Chondrocyte (in vitro differentiated cells): ENCODE data around the gene VGF. TPM values are rescaled to one million over a fixed set of nuclear protein-coding genes. Genes with fewer than 3 reads are reported as not detected.

Experiments
- DNase-seq: peaks from one replicate; pipeline ENCODE4 v3.0.0; 2021; ENCODE audit warnings: mixed read lengths, low spot score
- H3K27ac Mint-ChIP-seq: one replicate; pipeline ENCODE4 v1.8.0; 2021; ENCODE audit warnings: mild to moderate bottlenecking, moderate library complexity, mixed read lengths; ENCODE audit not compliant: unreplicated experiment
- H3K27me3 Mint-ChIP-seq: 2 replicates; pipeline ENCODE4 v1.8.0; 2021; ENCODE audit warnings: low read depth, mixed read lengths
- H3K36me3 Mint-ChIP-seq: 2 replicates; pipeline ENCODE4 v1.8.0; 2021; ENCODE audit warnings: low read depth, mixed read lengths
- H3K4me1 Mint-ChIP-seq: 2 replicates; pipeline ENCODE4 v1.8.0; 2021; ENCODE audit warnings: low read depth, mild to moderate bottlenecking, mixed read lengths
- H3K4me3 Mint-ChIP-seq: one replicate; pipeline ENCODE4 v1.8.0; 2021; ENCODE audit warnings: mild to moderate bottlenecking, moderate library complexity, mixed read lengths; ENCODE audit not compliant: unreplicated experiment
- H3K9me3 Mint-ChIP-seq: 2 replicates; pipeline ENCODE4 v1.8.0; 2021; ENCODE audit warnings: low read depth, mixed read lengths
- CTCF ChIP-seq: fragments of 200-600 bp; sonication (generic); IDR thresholded peaks from 2 replicates; pipeline ENCODE4 v1.5.0; 2021; ENCODE audit warnings: antibody characterized with exemption, mild to moderate bottlenecking, moderate library complexity
- total RNA-seq: library from RNA; stranded (reverse); gene quantifications from 3 replicates; pipeline ENCODE4 v1.2.1, GENCODE V29; 2021

The VGF gene
- total RNA-seq, 1 donor from 2014 or later = 0.22 TPM

GRCh38 chr7:101168412-101169049 lies 3.2 kb upstream of the VGF start:
- H3K27me3 Mint-ChIP-seq = peaks cover 63% of the 10 kb centered on the region
- H3K4me3 Mint-ChIP-seq = no peak overlapping the region
- H3K27ac Mint-ChIP-seq = no peak overlapping the region
- peaks cover 57% of the 10 kb centered on the region for H3K4me1 Mint-ChIP-seq
- peaks cover 2% of the 10 kb centered on the region for H3K36me3 Mint-ChIP-seq
- TF ChIP-seq CTCF = no peak
- no peaks in the 10 kb centered on the region for H3K9me3 Mint-ChIP-seq
- DNase-seq = no peak

- Mint-ChIP-seq H3K27me3 (peaks cover 58% of the 10 kb centered on the region), H3K36me3 (peaks cover 2% of the 10 kb centered on the region), H3K9me3 (no peaks in the 10 kb centered on the region), H3K4me1 (peaks cover 52% of the 10 kb centered on the region), H3K27ac (no peak overlapping the region), H3K4me3 (no peak overlapping the region)
- no peak for TF ChIP-seq CTCF
- DNase-seq = no peak
Observed at GRCh38 chr7:101167645-101168411, 2.5 kb upstream of the VGF start.

DNA sequence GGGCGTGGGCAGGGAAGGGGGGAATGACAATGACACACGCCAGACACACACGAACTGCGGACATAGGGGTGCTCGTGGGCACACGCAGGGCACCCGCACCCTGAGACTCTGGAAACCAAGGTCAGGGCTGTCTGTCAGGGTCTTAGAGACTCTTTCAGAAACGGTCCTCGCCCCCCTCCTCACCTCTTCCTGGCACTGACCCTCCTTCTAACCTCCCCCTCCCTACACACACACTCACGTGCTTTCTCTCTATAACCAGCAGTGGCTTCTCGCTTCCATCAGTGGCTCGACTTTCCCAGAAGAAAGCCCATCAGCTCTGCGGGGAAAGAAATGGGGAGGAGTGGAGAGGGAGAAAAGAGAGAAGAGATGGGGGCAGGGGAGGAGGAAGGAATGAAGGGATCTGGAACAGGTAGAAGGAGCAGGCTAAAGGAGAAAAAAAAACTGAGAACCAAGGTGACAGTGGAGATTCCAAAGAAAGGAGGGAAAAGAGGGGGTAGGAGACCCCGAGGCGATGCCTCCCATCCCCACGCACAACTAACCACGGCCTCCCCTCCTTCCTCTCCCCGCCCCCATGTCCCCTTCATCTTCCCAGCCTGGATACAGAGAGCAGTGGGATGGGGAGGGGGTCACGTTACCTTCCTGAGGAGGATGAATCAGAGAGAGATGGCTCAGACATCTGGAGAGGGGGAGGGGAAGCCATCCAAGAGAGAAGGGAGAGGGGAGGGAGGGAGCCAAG lies 1.7 kb upstream of the VGF start:
- Mint-ChIP-seq H3K4me3 (no peak overlapping the region), H3K27ac (no peak overlapping the region), H3K36me3 (peaks cover 2% of the 10 kb centered on the region), H3K27me3 (peaks cover 56% of the 10 kb centered on the region), H3K9me3 (no peaks in the 10 kb centered on the region), H3K4me1 (peaks cover 55% of the 10 kb centered on the region)
- TF ChIP-seq CTCF = no peak
- no peak for DNase-seq

- Mint-ChIP-seq H3K4me1 (peaks cover 52% of the 10 kb centered on the region), H3K4me3 (no peak overlapping the region), H3K27ac (no peak overlapping the region), H3K9me3 (no peaks in the 10 kb centered on the region), H3K36me3 (peaks cover 2% of the 10 kb centered on the region), H3K27me3 (peaks cover 53% of the 10 kb centered on the region)
- no peak for TF ChIP-seq CTCF
- no peak for DNase-seq
Observed at GRCh38 chr7:101166648-101166908, 1.2 kb upstream of the VGF start.

GRCh38 chr7:101165958-101166647 lies 734 bp upstream of the VGF start:
- H3K27ac Mint-ChIP-seq = peak overlapping the region; percentile 14
- peaks cover 2% of the 10 kb centered on the region for H3K36me3 Mint-ChIP-seq
- no peak for DNase-seq
- no peak for TF ChIP-seq CTCF
- H3K9me3 Mint-ChIP-seq = no peaks in the 10 kb centered on the region
- H3K27me3 Mint-ChIP-seq = peaks cover 48% of the 10 kb centered on the region
- H3K4me3 Mint-ChIP-seq = peak overlapping the region; percentile 72
- H3K4me1 Mint-ChIP-seq = peaks cover 47% of the 10 kb centered on the region
